OCI-M1 (cell line): Measurements from ENCODE around the gene TNNT1.
"Not testable (repeated sequence)": the region's sequence is repeated elsewhere in the genome, so short reads cannot be mapped to it uniquely, and the experiment has no call there.

Experiments
- DNase-seq: peaks from one replicate; lab custom pipeline; 2025; lab: John Stamatoyannopoulos, UW

Gene TNNT1

GRCh38 chr19:55109527-55110291 is 39.3 kb downstream of the TNNT1 start:
- DNase-seq: no peak

GRCh38 chr19:55107252-55107651 is 41.8 kb downstream of the TNNT1 start:
- not testable (repeated sequence) for DNase-seq

- no peak for DNase-seq
These were observed 42.4 kb downstream of the TNNT1 start for GRCh38 chr19:55106591-55106990.

- DNase-seq: peak; percentile 11
These were observed 43.8 kb downstream of the TNNT1 start for GRCh38 chr19:55105237-55105636.

- DNase-seq: no peak
These were observed 45.8 kb downstream of the TNNT1 start for GRCh38 chr19:55103190-55103589.

- DNase-seq: no peak
These were observed 47.7 kb downstream of the TNNT1 start for GRCh38 chr19:55101261-55101660.

- DNase-seq: peak; percentile 23
These were observed 49.2 kb downstream of the TNNT1 start for GRCh38 chr19:55099557-55100506.

- no peak for DNase-seq
These were observed 50.1 kb downstream of the TNNT1 start for GRCh38 chr19:55098716-55099556.

GRCh38 chr19:55097864-55098715 is 50.9 kb downstream of the TNNT1 start:
- DNase-seq: no peak

- no peak for DNase-seq
These were observed 52.8 kb downstream of the TNNT1 start for GRCh38 chr19:55096061-55096701.

- peak; percentile 32 for DNase-seq
These were observed 53.5 kb downstream of the TNNT1 start for GRCh38 chr19:55095260-55096060.

GRCh38 chr19:55094456-55095259 is 54.3 kb downstream of the TNNT1 start:
- no peak for DNase-seq

- DNase-seq: no peak
These were observed 56.3 kb downstream of the TNNT1 start for GRCh38 chr19:55092423-55093318.

GRCh38 chr19:55091955-55092354 is 57.1 kb downstream of the TNNT1 start:
- no peak for DNase-seq

- no peak for DNase-seq
These were observed 57.7 kb downstream of the TNNT1 start for GRCh38 chr19:55091126-55091910.

GRCh38 chr19:55090564-55090963 is 58.4 kb downstream of the TNNT1 start:
- no peak for DNase-seq

GRCh38 chr19:55089342-55089944 is 59.6 kb downstream of the TNNT1 start:
- no peak for DNase-seq
